ENCODE results near the gene MKRN2. TPM values are rescaled to one million over a fixed set of nuclear protein-coding genes. Genes with fewer than 3 reads are reported as not detected.
A peak's percentile ranks its signal among the peaks of the same experiment; 100 is the strongest.
"Not testable (repeated sequence)": the region's sequence is repeated elsewhere in the genome, so short reads cannot be mapped to it uniquely, and the experiment has no call there.

The MKRN2 gene
- total RNA-seq, result 33.3 TPM

GRCh38 chr3:12556690-12557472, at the start of gene MKRN2:
MKRN2 (plus strand) TSS chr3:12557087; CDS start chr3:12557151, 64 bp downstream.
- DNase-seq, result peak; percentile 95

- peak; percentile 90 for DNase-seq
These were observed 49.2 kb upstream of the MKRN2 start for GRCh38 chr3:12507591-12508281.

- peak; percentile 44 for DNase-seq
These were observed 48.6 kb upstream of the MKRN2 start for GRCh38 chr3:12508291-12508700.

- no peak for DNase-seq
These were observed 47.4 kb upstream of the MKRN2 start for GRCh38 chr3:12509466-12509865.

- DNase-seq, result peak; percentile 44
These were observed 44.3 kb upstream of the MKRN2 start for GRCh38 chr3:12512534-12513118.

- peak; percentile 48 for DNase-seq
These were observed 43.0 kb upstream of the MKRN2 start for GRCh38 chr3:12513694-12514446.

GRCh38 chr3:12515631-12516030, 41.3 kb upstream of the MKRN2 start:
- DNase-seq, result no peak

- DNase-seq, result no peak
These were observed 40.0 kb upstream of the MKRN2 start for GRCh38 chr3:12516873-12517272.

- peak; percentile 38 for DNase-seq
These were observed 38.4 kb upstream of the MKRN2 start for GRCh38 chr3:12518261-12519028.

GRCh38 chr3:12521010-12521409, 35.9 kb upstream of the MKRN2 start:
- no peak for DNase-seq

GRCh38 chr3:12522721-12523120, 34.2 kb upstream of the MKRN2 start:
- DNase-seq, result no peak

GRCh38 chr3:12527757-12528143, 29.1 kb upstream of the MKRN2 start:
- no peak for DNase-seq

GRCh38 chr3:12532182-12532581, 24.7 kb upstream of the MKRN2 start:
- DNase-seq, result no peak

- peak; percentile 50 for DNase-seq
These were observed 20.5 kb upstream of the MKRN2 start for GRCh38 chr3:12536423-12536822.

GRCh38 chr3:12541625-12542024, 15.3 kb upstream of the MKRN2 start:
- DNase-seq, result no peak

GRCh38 chr3:12543497-12543896, 13.4 kb upstream of the MKRN2 start:
- DNase-seq, result not testable (repeated sequence)

GRCh38 chr3:12544652-12545472, 12.0 kb upstream of the MKRN2 start:
- no peak for DNase-seq

GRCh38 chr3:12545473-12545791, 11.5 kb upstream of the MKRN2 start, which contains the start of gene MKRN2OS:
MKRN2OS (minus strand) TSS chr3:12545499; CDS start chr3:12545464, 35 bp downstream.
- DNase-seq, result no peak

GRCh38 chr3:12549971-12550760, 6.7 kb upstream of the MKRN2 start:
- no peak for DNase-seq

GRCh38 chr3:12553921-12554391, 2.9 kb upstream of the MKRN2 start:
- peak; percentile 50 for DNase-seq

Measured in tongue (tissue), 2 donors.